H1 (cell line): ENCODE results near the gene RETREG3.

Experiments
- BACH1 ChIP-seq: IDR thresholded peaks from 2 replicates; pipeline ENCODE4 v1.6.1; 2012; ENCODE audit warnings: low read length, improper control_type of control experiment
- CHD2 ChIP-seq: IDR thresholded peaks from 2 replicates; pipeline ENCODE4 v1.6.1; 2012; ENCODE audit warnings: low read length, improper control_type of control experiment
- EGR1 ChIP-seq: IDR thresholded peaks from 2 replicates; pipeline ENCODE4 v1.6.1; 2011; ENCODE audit warnings: low read depth, low read length, borderline replicate concordance
- EZH2 ChIP-seq: fragments of 200-600 bp; sonication (generic); IDR thresholded peaks from 2 replicates; pipeline ENCODE4 v1.7.1; 2012; ENCODE audit warnings: low read depth, mild to moderate bottlenecking, moderate library complexity, low read length, inconsistent platforms; ENCODE audit not compliant: severe bottlenecking
- KDM1A ChIP-seq: fragments of 200-600, 300-600 bp; sonication (generic); IDR thresholded peaks from 2 replicates; pipeline ENCODE4 v1.7.1; 2016; ENCODE audit warnings: mild to moderate bottlenecking, low read length, borderline replicate concordance
- POLR2A ChIP-seq, 2 experiments: IDR thresholded peaks; 1 replicate in 1 of 2; 2 replicates in 1 of 2; pipeline ENCODE4 v1.6.1; 2011; ENCODE audit warnings: low read depth in 2 of 2, low read length in 2 of 2, mild to moderate bottlenecking in 2 of 2; ENCODE audit errors: control extremely low read depth in 1 of 2
- POLR2AphosphoS5 ChIP-seq: IDR thresholded peaks from 2 replicates; pipeline ENCODE4 v1.6.1; 2011; ENCODE audit warnings: low read depth, low read length
- RAD21 ChIP-seq, 2 experiments: IDR thresholded peaks in 1 of 2; conservative IDR thresholded peaks in 1 of 2; 2 replicates each; pipeline ENCODE4 v1.6.1; 2011; ENCODE audit warnings: low read depth in 2 of 2, low read length in 2 of 2, improper control_type of control experiment in 1 of 2, inconsistent platforms in 1 of 2, mild to moderate bottlenecking in 1 of 2, moderate library complexity in 1 of 2
- RXRA ChIP-seq: IDR thresholded peaks from 2 replicates; pipeline ENCODE4 v1.6.1; 2011; ENCODE audit warnings: low read depth, mild to moderate bottlenecking, low read length, moderate library complexity; ENCODE audit not compliant: insufficient read depth
- SP1 ChIP-seq: IDR thresholded peaks from 2 replicates; pipeline ENCODE4 v1.6.1; 2011; ENCODE audit warnings: low read depth, low read length
- TAF1 ChIP-seq: IDR thresholded peaks from 2 replicates; pipeline ENCODE4 v1.6.1; 2011; ENCODE audit warnings: mild to moderate bottlenecking, low read depth, low read length
- TF ChIP-seq, protein P1 (sequence below), 3 experiments: IDR thresholded peaks; 1 replicate in 2 of 3; 2 replicates in 1 of 3; pipeline versions ENCODE4 v1.5.1 to v1.6.1; 2011; ENCODE audit warnings: low read length in 3 of 3, mild to moderate bottlenecking in 3 of 3, inconsistent platforms in 2 of 3, low read depth in 1 of 3, moderate library complexity in 1 of 3; ENCODE audit not compliant: insufficient read depth in 1 of 3; ENCODE audit errors: control extremely low read depth in 1 of 3

DNA sequence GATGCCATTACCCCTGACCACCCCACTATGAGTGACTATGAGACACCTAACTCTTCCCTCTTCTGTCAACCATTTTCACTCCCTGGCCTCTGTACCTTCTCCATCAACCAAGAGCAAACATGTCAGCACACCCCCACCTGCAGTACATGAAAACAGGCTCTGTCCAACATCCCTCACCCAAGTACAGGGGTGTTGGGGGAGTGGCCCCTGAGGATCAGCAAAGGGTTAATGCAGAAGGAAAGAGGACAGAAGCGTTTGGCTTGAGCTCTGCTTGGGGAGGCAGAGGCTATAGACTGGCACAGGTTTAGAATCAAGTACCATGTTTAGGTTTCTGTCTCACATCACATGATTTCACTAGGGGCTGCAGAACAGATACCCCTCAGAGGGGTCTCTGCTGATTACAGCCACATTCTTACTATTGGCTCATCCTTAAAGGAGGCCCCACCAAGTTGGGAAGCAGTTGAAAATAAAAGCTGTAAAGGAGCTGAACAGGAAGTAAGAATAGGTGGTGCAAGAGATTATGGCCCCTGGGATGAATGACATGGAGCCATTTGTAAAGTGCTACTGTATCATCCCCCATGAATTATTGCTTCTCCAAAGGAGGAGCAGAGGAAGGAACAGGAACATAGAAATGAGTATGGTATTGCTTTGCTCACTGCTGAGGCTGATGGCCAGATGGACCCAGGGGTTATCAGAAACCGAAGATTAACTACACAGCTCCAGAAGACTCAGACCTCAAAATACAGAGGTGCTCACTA lies 29.2 kb downstream of the RETREG3 start:
- TF ChIP-seq, protein P1, sequence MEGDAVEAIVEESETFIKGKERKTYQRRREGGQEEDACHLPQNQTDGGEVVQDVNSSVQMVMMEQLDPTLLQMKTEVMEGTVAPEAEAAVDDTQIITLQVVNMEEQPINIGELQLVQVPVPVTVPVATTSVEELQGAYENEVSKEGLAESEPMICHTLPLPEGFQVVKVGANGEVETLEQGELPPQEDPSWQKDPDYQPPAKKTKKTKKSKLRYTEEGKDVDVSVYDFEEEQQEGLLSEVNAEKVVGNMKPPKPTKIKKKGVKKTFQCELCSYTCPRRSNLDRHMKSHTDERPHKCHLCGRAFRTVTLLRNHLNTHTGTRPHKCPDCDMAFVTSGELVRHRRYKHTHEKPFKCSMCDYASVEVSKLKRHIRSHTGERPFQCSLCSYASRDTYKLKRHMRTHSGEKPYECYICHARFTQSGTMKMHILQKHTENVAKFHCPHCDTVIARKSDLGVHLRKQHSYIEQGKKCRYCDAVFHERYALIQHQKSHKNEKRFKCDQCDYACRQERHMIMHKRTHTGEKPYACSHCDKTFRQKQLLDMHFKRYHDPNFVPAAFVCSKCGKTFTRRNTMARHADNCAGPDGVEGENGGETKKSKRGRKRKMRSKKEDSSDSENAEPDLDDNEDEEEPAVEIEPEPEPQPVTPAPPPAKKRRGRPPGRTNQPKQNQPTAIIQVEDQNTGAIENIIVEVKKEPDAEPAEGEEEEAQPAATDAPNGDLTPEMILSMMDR (IDR thresholded peaks at IDR 0.05; ENCODE audit: control extremely low read depth in 1 of 3, insufficient read depth in 1 of 3, low read depth in 1 of 3, low read length in 3 of 3): no peak
- TF ChIP-seq BACH1 (no peak), EZH2 (no peak), POLR2A (IDR thresholded peaks at IDR 0.05; ENCODE audit: control extremely low read depth in 1 of 2, low read depth in 2 of 2, low read length in 2 of 2) (no peak), EGR1 (no peak), KDM1A (no peak), RAD21 (IDR thresholded peaks at IDR 0.05 in 1 of 2, conservative IDR thresholded peaks at IDR 0.05 in 1 of 2; ENCODE audit: low read depth in 2 of 2, low read length in 2 of 2) (no peak), TAF1 (no peak), POLR2AphosphoS5 (no peak), SP1 (no peak), CHD2 (no peak), RXRA (no peak)
